GM13976 (cell line): Measurements from ENCODE around the gene PPP1R3E.

Source experiments
- DNase-seq: peaks from one replicate; pipeline ENCODE4 v3.0.0; 2012; ENCODE audit warnings: low spot score
- in situ Hi-C: fragments of 300-500 bp; cut with MboI; formaldehyde crosslinking; loops from one replicate; pipeline ENCODE4 v1.12.0; 2022; ENCODE audit warnings: low sequenced_read_pairs, mixed read lengths, inconsistent platforms; ENCODE audit not compliant: unreplicated experiment
- TF ChIP-seq, protein P1 (sequence below): IDR thresholded peaks from 2 replicates; pipeline ENCODE4 v1.5.1; 2012; ENCODE audit warnings: borderline replicate concordance, mild to moderate bottlenecking; ENCODE audit not compliant: insufficient read depth; ENCODE audit errors: extremely low read depth, missing control alignments, control extremely low read depth

PPP1R3E gene

DNA sequence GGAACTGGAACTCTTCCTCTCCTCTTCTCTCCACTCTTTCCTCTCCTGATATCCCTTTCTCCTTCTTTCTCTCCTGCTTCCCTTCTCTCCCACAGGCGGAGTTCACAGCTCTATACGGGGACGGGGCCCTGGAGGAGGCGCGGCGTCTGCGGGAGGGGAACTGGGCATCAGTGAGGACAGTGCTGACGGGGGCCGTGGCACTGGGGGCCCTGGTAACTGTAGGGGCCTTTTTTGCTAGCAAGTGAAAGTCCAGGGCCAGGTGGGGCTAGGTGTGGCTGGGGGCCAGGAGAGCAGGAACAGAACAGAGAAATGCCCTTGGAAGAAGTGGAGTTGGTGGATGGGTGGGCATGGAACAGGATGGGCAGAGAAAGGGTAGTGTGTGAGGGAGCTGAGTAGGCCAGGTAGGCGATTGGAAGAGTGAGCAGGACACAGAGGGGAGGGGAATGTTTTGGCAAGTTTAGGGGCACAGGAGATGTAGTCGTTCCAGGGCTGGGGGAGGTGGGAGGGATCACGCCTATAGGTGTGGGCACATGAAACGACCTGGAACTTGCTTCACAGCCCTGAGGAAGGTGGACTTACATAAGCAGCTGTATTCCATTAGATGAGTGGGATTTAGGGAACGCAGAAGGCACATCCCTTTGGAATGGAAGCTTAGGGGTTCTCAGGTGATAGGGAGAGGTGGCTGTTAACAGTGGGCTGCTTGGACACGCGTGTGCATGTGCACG lies 6.2 kb upstream of the PPP1R3E start:
- DNase-seq = no peak
- TF ChIP-seq, protein P1, sequence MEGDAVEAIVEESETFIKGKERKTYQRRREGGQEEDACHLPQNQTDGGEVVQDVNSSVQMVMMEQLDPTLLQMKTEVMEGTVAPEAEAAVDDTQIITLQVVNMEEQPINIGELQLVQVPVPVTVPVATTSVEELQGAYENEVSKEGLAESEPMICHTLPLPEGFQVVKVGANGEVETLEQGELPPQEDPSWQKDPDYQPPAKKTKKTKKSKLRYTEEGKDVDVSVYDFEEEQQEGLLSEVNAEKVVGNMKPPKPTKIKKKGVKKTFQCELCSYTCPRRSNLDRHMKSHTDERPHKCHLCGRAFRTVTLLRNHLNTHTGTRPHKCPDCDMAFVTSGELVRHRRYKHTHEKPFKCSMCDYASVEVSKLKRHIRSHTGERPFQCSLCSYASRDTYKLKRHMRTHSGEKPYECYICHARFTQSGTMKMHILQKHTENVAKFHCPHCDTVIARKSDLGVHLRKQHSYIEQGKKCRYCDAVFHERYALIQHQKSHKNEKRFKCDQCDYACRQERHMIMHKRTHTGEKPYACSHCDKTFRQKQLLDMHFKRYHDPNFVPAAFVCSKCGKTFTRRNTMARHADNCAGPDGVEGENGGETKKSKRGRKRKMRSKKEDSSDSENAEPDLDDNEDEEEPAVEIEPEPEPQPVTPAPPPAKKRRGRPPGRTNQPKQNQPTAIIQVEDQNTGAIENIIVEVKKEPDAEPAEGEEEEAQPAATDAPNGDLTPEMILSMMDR = no peak
- in situ Hi-C loops = no loop called here

DNA sequence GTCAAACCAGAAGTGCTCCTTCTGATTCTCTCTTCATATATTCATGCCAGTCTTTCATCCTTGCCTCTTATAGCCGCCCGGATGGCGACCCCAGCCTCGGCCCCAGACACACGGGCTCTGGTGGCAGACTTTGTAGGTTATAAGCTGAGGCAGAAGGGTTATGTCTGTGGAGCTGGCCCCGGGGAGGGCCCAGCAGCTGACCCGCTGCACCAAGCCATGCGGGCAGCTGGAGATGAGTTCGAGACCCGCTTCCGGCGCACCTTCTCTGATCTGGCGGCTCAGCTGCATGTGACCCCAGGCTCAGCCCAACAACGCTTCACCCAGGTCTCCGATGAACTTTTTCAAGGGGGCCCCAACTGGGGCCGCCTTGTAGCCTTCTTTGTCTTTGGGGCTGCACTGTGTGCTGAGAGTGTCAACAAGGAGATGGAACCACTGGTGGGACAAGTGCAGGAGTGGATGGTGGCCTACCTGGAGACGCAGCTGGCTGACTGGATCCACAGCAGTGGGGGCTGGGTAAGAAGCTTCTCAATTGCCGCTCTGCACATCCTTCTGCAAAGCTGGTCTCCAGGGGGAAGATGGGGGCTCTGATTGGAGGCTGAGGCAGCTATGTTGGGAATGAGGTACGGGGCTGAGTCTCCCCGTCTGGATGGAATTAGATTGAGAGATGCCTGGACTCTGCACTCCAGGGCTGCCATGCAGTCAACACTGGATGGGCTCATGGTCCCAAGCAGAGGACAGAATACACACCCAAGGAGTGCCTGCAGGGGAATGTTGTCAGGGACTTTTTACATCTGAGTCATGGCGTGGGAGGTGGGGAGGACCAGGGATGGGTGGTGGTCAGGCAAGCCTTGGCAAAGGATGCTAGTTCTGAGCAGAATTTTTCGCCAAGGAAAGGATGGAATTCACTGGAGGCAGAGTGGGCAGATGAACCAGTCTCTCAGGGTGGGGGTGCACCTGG lies 5.3 kb upstream of the PPP1R3E start:
- in situ Hi-C loops = no loop called here
- TF ChIP-seq, protein P1 = no peak
- DNase-seq = no peak

DNA sequence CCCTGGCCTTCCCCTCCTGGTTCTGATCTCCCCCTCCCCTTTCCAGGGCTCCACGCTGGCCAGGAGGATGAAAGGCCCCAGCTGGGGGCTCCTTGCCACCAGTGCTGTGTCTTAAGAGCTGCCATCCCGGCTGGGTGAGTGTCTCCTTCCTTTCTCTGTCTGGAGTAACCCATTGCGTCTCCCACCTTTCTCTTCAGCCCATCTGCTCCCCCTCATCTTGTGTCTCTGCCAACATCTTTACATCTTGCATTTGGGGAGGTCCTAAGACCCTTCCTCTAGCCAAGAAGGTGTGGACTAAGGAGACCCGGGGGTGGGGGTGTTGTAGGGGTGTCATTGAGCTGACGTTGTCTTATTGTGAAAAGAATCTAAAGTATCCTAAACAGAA lies 4.5 kb upstream of the PPP1R3E start:
- in situ Hi-C loops = no loop called here
- DNase-seq = no peak
- TF ChIP-seq, protein P1 = no peak

DNA sequence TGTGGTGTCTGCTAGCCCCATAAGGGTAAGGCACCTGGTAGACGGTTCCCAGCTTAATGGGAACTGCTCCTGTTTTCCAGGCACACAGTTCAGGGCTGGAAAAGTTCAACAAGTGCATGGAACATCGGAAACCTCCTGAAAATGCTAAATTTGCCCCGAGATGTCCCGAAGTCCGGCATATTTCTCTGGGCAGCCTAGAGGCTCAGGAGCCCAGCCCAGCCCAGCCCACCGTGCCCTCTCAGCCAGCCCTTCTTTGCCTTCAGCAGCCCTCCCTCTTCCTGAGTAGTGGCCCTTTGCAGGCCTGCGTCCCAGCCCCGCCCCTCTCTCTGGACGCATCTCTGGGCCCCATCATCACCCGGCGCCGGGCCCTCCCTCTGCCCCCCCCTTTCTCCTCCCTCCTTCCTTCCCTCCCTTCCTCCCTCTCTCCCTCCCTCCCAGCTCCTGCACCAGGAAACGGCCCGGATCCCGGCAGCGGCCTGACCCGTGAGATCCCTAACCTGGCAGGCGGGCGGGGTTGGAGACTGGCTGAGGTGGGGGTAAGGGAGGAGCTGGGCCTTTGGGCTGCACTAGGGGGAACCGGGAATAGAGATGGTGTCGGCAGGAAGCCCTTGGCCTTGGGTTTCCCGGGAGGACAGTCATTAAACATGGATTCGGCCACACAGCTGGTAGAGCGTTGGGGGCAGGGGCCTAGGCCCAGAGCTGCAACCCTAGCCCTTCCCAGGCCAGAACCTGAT lies 3.9 kb upstream of the PPP1R3E start, which contains the start of gene BCL2L2:
Gene BCL2L2, plus strand, starts transcription at position 422 of the 734 bp plus-strand sequence. CDS start 935 bp downstream, outside the sequence.
- TF ChIP-seq, protein P1 = no peak
- in situ Hi-C loops = no loop called here
- peak; percentile 90 for DNase-seq

DNA sequence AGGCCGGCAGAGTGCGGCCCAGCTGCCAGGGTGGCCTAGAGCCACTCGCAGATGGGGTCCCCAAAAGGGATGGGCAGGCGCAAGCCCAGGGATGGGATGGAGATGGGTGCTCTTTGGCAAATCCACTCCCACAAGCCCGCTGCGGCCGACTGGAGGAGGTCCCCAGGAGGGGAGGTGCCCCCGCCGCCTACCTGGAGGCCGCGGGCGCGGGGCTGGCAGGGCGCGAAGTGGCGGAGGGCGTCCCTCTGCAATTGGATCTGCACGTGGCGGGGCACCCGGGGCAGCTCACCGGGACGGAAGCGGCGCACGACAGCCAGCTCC lies 730 bp downstream of the PPP1R3E start:
- peak; percentile 42 for DNase-seq
- in situ Hi-C loops = no loop called here
- TF ChIP-seq, protein P1 = no peak

DNA sequence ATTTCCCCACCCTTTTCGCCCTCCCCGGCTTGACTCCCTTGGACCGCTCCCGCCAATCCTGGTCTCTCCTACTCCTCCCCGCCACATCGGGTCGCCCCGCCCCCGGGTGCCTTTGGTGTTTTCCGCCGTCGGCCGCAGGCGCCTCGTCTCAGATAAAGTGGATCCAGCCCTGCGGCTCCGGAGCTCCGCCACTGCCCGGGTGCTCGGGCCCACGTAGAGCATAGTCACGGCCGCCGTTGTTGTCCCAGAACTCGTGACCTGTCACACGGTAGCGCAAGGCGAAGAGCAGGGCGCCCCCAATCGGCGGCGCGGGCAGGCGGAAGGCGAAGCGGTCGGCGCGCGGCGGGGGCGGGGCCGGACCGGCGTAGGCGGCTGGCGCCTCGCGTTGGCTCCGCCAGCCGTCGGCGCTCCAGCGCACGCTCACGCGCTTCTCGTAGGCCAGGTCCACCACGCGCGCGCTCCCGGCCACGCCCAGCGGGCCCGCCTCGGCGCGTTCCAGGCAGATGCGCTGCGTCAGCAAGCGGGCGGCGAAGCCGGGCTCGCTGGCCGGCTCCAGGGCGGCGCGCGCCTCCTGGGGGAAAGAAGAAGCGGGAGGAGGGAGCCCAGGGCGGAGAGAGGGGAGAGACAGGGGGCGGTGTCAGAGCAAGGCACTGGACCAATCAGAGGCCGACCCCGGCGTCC lies 1.2 kb downstream of the PPP1R3E start:
- peak; percentile 98 for DNase-seq
- TF ChIP-seq, protein P1 = peak; percentile 98
- in situ Hi-C loops = no loop called here
